AG04449 (cell line): ENCODE measurements around the gene SIRT3.

Source experiments
- CTCF ChIA-PET: fragments of 350-600 bp; formaldehyde crosslinking; extraction: SDS; loops from one replicate; lab custom pipeline; 2021; ENCODE audit warnings: antibody characterized with exemption; lab: Yijun Ruan, JAX
- POLR2A ChIA-PET: fragments of 400-600, 350-600 bp; formaldehyde crosslinking; extraction: SDS; loops from one replicate; lab custom pipeline; 2020; ENCODE audit warnings: antibody characterized with exemption, inconsistent platforms; lab: Yijun Ruan, JAX
- DNase-seq: peaks from one replicate; pipeline ENCODE4 v3.0.0-alpha.2; 2010; ENCODE audit warnings: low read depth, low spot score
- H3K4me3 ChIP-seq: 2 replicates; pipeline ENCODE4 v1.5.1; 2011; ENCODE audit warnings: low read depth, mild to moderate bottlenecking, control low read depth, low read length
- CTCF ChIP-seq: IDR thresholded peaks from one replicate; pipeline ENCODE4 v1.5.1; 2011; ENCODE audit warnings: mild to moderate bottlenecking, moderate library complexity, low read length, control low read depth, inconsistent platforms; ENCODE audit not compliant: insufficient read depth; ENCODE audit errors: missing control alignments

SIRT3 gene

DNA sequence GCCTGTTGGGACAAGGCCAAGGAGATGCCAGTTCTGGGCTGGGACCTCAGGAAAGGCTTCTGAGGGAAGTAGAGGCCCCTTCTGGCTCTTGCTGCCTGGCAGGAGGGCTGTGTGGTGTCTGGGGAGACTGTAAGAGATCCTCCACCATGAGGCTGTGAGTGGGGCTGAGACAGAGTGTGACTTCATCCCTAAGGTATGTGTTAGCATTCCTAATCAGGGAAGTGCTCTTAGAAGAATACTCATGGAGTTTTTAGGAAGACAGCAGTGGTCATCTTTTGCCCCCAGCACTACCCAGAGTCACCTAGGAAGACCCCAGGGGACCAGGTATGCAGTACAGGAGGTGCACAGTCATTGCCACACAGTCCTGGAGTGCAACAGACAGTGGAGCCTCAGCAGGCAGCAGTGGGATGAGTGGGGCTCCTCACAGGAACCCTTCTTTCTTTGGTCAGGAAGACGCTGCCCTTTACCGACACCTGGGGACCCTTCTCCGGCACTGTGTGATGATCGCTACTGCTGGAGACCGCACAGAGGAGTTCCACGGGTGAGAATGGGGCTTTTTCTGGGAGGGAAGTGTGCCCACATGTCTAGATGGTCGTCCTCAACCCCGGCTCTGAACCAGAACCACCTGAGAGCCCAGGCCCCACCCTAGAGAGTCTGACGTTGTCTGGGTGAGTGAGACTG is 25.9 kb downstream of the SIRT3 start:
- no peak for TF ChIP-seq CTCF
- H3K4me3 ChIP-seq: peak overlapping the region; percentile 96
- DNase-seq: peak; percentile 70
- POLR2A ChIA-PET: interaction anchor here (1.0 kb wide), 1 partner anchor 296 kb away, joined by 4 read pairs; the partner anchor contains the start of gene RNH1
- CTCF ChIA-PET: interaction anchor here (1.3 to 1.4 kb wide), 2 partner anchors 21 to 238 kb away, joined by 3 to 4 read pairs; no protein-coding TSS in a partner anchor

DNA sequence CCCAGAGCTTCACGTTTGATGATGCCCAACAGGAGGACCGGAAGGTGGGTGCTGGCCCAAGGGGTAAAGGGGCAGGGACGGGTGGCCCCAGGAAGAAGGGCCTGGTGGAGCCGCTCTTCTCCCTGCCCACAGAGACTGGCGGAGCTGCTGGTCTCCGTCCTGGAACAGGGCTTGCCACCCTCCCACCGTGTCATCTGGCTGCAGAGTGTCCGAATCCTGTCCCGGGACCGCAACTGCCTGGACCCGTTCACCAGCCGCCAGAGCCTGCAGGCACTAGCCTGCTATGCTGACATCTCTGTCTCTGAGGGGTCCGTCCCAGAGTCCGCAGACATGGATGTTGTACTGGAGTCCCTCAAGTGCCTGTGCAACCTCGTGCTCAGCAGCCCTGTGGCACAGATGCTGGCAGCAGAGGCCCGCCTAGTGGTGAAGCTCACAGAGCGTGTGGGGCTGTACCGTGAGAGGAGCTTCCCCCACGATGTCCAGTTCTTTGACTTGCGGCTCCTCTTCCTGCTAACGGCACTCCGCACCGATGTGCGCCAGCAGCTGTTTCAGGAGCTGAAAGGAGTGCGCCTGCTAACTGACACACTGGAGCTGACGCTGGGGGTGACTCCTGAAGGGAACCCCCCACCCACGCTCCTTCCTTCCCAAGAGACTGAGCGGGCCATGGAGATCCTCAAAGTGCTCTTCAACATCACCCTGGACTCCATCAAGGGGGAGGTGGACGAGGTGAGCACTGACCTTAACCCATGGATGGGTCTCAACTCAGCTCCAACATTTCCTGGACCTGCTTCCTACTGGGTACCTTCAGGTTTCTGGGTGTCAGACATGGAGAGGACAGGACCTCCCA is 26.6 kb downstream of the SIRT3 start:
- POLR2A ChIA-PET: interaction anchor here (1.0 kb wide), 1 partner anchor 297 kb away, joined by 4 read pairs; the partner anchor contains the start of gene RNH1
- CTCF ChIA-PET: interaction anchor here (0.7 to 1.5 kb wide), 6 partner anchors 9 to 238 kb away, joined by 3 to 7 read pairs (median 4); no protein-coding TSS in a partner anchor
- peak; percentile 6 for TF ChIP-seq CTCF
- H3K4me3 ChIP-seq: peak overlapping the region; percentile 96
- no peak for DNase-seq

GRCh38 chr11:208917-209260 is 27.3 kb downstream of the SIRT3 start:
- ChIA-PET POLR2A (no interaction called here), CTCF (interaction anchor here (0.7 to 1.5 kb wide), 6 partner anchors 8 to 239 kb away, joined by 3 to 7 read pairs (median 4); no protein-coding TSS in a partner anchor)
- TF ChIP-seq CTCF: no peak
- DNase-seq: no peak
- H3K4me3 ChIP-seq: peak overlapping the region; percentile 96

GRCh38 chr11:208181-208916 is 27.8 kb downstream of the SIRT3 start:
- H3K4me3 ChIP-seq: peak overlapping the region; percentile 96
- CTCF ChIA-PET: interaction anchor here (1.0 to 1.5 kb wide), 4 partner anchors 8 to 189 kb away, joined by 3 to 7 read pairs (median 4); no protein-coding TSS in a partner anchor
- DNase-seq: no peak
- no peak for TF ChIP-seq CTCF
- POLR2A ChIA-PET: interaction anchor here (0.7 to 2.3 kb wide), 3 partner anchors 8 to 29 kb away, joined by 4 to 15 read pairs (median 5); partner anchors contain the start of gene PSMD13

- CTCF ChIA-PET: interaction anchor here (1.5 kb wide), 2 partner anchors 189 to 241 kb away, joined by 5 to 6 read pairs; no protein-coding TSS in a partner anchor
- POLR2A ChIA-PET: interaction anchor here (0.6 to 2.3 kb wide), 11 partner anchors 9 to 240 kb away, joined by 3 to 15 read pairs (median 5); partner anchors contain the start of gene PSMD13
- no peak for DNase-seq
- H3K4me3 ChIP-seq: peak overlapping the region; percentile 96
- no peak for TF ChIP-seq CTCF
These were observed 28.3 kb downstream of the SIRT3 start for GRCh38 chr11:207863-208180.
